GM18861 (cell line): Measurements from ENCODE around the gene EEF2.
"Not testable (repeated sequence)": the region's sequence is repeated elsewhere in the genome, so short reads cannot be mapped to it uniquely, and the experiment has no call there.

Source experiments
- ATAC-seq: cut with Tn5 transposase; IDR thresholded peaks from one replicate; pipeline ENCODE4 v1.9.1; 2021; ENCODE audit not compliant: unreplicated experiment

EEF2 gene

GRCh38 chr19:3970808-3971598 lies 14.3 kb downstream of the EEF2 start, which contains the start of gene DAPK3:
TSS of gene DAPK3 (minus strand) at chr19:3971099. CDS start at chr19:3969735, 1,364 bp downstream.
- peak; percentile 90 for ATAC-seq

GRCh38 chr19:3970313-3970807 lies 14.9 kb downstream of the EEF2 start:
- ATAC-seq = no peak

GRCh38 chr19:3969435-3970312 lies 15.6 kb downstream of the EEF2 start:
- no peak for ATAC-seq

GRCh38 chr19:3968556-3969434 lies 16.5 kb downstream of the EEF2 start:
- ATAC-seq = no peak

- ATAC-seq = not testable (repeated sequence)
These were observed 17.3 kb downstream of the EEF2 start for GRCh38 chr19:3967983-3968382.

- no peak for ATAC-seq
These were observed 18.9 kb downstream of the EEF2 start for GRCh38 chr19:3966051-3967017.

GRCh38 chr19:3964256-3965194 lies 20.7 kb downstream of the EEF2 start:
- no peak for ATAC-seq

GRCh38 chr19:3963458-3964255 lies 21.6 kb downstream of the EEF2 start:
- ATAC-seq = no peak

GRCh38 chr19:3961007-3961406 lies 24.3 kb downstream of the EEF2 start:
- no peak for ATAC-seq

- ATAC-seq = no peak
These were observed 25.5 kb downstream of the EEF2 start for GRCh38 chr19:3959766-3960131.

GRCh38 chr19:3958836-3959765 lies 26.2 kb downstream of the EEF2 start:
- no peak for ATAC-seq

- no peak for ATAC-seq
These were observed 29.6 kb downstream of the EEF2 start for GRCh38 chr19:3955688-3956087.

- ATAC-seq = not testable (repeated sequence)
These were observed 30.0 kb downstream of the EEF2 start for GRCh38 chr19:3955276-3955675.

GRCh38 chr19:3954107-3954506 lies 31.2 kb downstream of the EEF2 start:
- no peak for ATAC-seq

- not testable (repeated sequence) for ATAC-seq
These were observed 32.4 kb downstream of the EEF2 start for GRCh38 chr19:3952755-3953276.
